IMR-90 (cell line): ENCODE data around the gene SLC24A3. TPM values are rescaled to one million over a fixed set of nuclear protein-coding genes. Genes with fewer than 3 reads are reported as not detected.

Experiments
- ATAC-seq: fragments of 200-7000 bp; cut with Tn5 transposase; 2 replicates; pipeline ENCODE4 v1.9.1; 2020; ENCODE audit warnings: low read depth, mild to moderate bottlenecking, moderate library complexity
- BruUV-seq: library from RNA; stranded (reverse); fragments of 400-500 nt; replicated peaks from 2 replicates; lab custom pipeline; 2021; lab: Mats Ljungman, UMichigan
- CTCF ChIA-PET: fragments of 300-600 bp; formaldehyde crosslinking; extraction: SDS; loops from one replicate; lab custom pipeline; 2021; ENCODE audit warnings: antibody characterized with exemption; lab: Yijun Ruan, JAX
- POLR2A ChIA-PET: fragments of 300-600 bp; sonication (Branson Sonifier 250); formaldehyde crosslinking; loops from one replicate; lab custom pipeline; 2022; ENCODE audit warnings: antibody characterized with exemption; ENCODE audit not compliant: unreplicated experiment; lab: Charles Lee
- DNase-seq: peaks from one replicate; pipeline ENCODE4 v3.0.0; 2013
- H2AFZ ChIP-seq: replicated peaks from 2 replicates; pipeline ENCODE3; 2013; ENCODE audit warnings: low read length, mild to moderate bottlenecking; ENCODE audit not compliant: poor library complexity
- H2AK5ac ChIP-seq: 2 replicates; pipeline ENCODE4 v1.6.1; 2013; ENCODE audit warnings: low read depth, low read length, inconsistent platforms
- H2AK9ac ChIP-seq: replicated peaks from 2 replicates; pipeline ENCODE3; 2013; ENCODE audit warnings: mild to moderate bottlenecking, low read depth, low read length, moderate library complexity; ENCODE audit not compliant: poor library complexity
- H2BK120ac ChIP-seq: 2 replicates; pipeline ENCODE4 v1.6.1; 2013; ENCODE audit warnings: low read depth, low read length, inconsistent platforms
- H2BK15ac ChIP-seq: 3 replicates; pipeline ENCODE4 v1.6.1; 2013; ENCODE audit warnings: low read depth, low read length, inconsistent platforms
- H2BK20ac ChIP-seq: 2 replicates; pipeline ENCODE4 v1.6.1; 2013; ENCODE audit warnings: low read depth, mild to moderate bottlenecking, inconsistent platforms, low read length, moderate library complexity
- H2BK5ac ChIP-seq: 2 replicates; pipeline ENCODE4 v1.6.1; 2013; ENCODE audit warnings: mild to moderate bottlenecking, low read depth, low read length, inconsistent platforms; ENCODE audit not compliant: poor library complexity, severe bottlenecking
- H3K14ac ChIP-seq: replicated peaks from 2 replicates; pipeline ENCODE4 v1.6.1; 2013; ENCODE audit warnings: low read depth, low read length, inconsistent platforms
- H3K18ac ChIP-seq: 2 replicates; pipeline ENCODE4 v1.6.1; 2013; ENCODE audit warnings: low read depth, low read length, control low read depth
- H3K23ac ChIP-seq: 2 replicates; pipeline ENCODE4 v1.6.1; 2013; ENCODE audit warnings: low read depth, low read length, inconsistent platforms
- H3K27ac ChIP-seq: 2 replicates; pipeline ENCODE4 v1.5.1; 2013; ENCODE audit warnings: mild to moderate bottlenecking, control low read depth, low read length; ENCODE audit not compliant: insufficient read depth
- H3K27me3 ChIP-seq: 2 replicates; pipeline ENCODE4 v1.6.1; 2013; ENCODE audit warnings: low read length; ENCODE audit not compliant: control insufficient read depth, insufficient read depth
- H3K36me3 ChIP-seq: 2 replicates; pipeline ENCODE4 v1.6.1; 2013; ENCODE audit warnings: low read length, mixed read lengths; ENCODE audit not compliant: control insufficient read depth, insufficient read depth
- H3K4ac ChIP-seq: 2 replicates; pipeline ENCODE4 v1.6.1; 2013; ENCODE audit warnings: low read depth, low read length, inconsistent platforms
- H3K4me1 ChIP-seq: 2 replicates; pipeline ENCODE4 v1.6.1; 2013; ENCODE audit warnings: low read length, mixed read lengths; ENCODE audit not compliant: control insufficient read depth, insufficient read depth
- H3K4me2 ChIP-seq: 2 replicates; pipeline ENCODE4 v1.6.1; 2013; ENCODE audit warnings: low read depth, mild to moderate bottlenecking, control low read depth, low read length, moderate library complexity
- H3K4me3 ChIP-seq: 2 replicates; pipeline ENCODE4 v1.5.1; 2013; ENCODE audit warnings: low read depth, mild to moderate bottlenecking, control low read depth, low read length, moderate library complexity; ENCODE audit not compliant: insufficient read depth
- H3K56ac ChIP-seq: 2 replicates; pipeline ENCODE4 v1.6.1; 2013; ENCODE audit warnings: low read length, inconsistent platforms; ENCODE audit not compliant: insufficient read depth; ENCODE audit errors: extremely low read depth
- H3K79me1 ChIP-seq, 2 experiments: 2 replicates each; pipeline ENCODE4 v1.6.1; 2013; ENCODE audit warnings: low read length in 2 of 2, inconsistent platforms in 1 of 2, low read depth in 1 of 2
- H3K9ac ChIP-seq: 2 replicates; pipeline ENCODE4 v1.6.1; 2013; ENCODE audit warnings: low read depth, low read length, control low read depth
- H3K9me1 ChIP-seq: 2 replicates; pipeline ENCODE4 v1.6.1; 2013; ENCODE audit warnings: low read length, inconsistent platforms; ENCODE audit not compliant: insufficient read depth
- H3K9me3 ChIP-seq: 2 replicates; pipeline ENCODE4 v1.6.1; 2013; ENCODE audit warnings: low read length; ENCODE audit not compliant: control insufficient read depth, insufficient read depth
- H4K20me1 ChIP-seq: 2 replicates; pipeline ENCODE4 v1.6.1; 2013; ENCODE audit warnings: low read length, inconsistent platforms; ENCODE audit not compliant: insufficient read depth
- H4K5ac ChIP-seq: 2 replicates; pipeline ENCODE4 v1.6.1; 2013; ENCODE audit warnings: mild to moderate bottlenecking, low read depth, low read length, control low read depth
- H4K8ac ChIP-seq, 2 experiments: 2 replicates each; pipeline ENCODE4 v1.6.1; 2013; ENCODE audit warnings: low read depth in 2 of 2, low read length in 2 of 2, control low read depth in 1 of 2, inconsistent platforms in 1 of 2
- H4K91ac ChIP-seq: 2 replicates; pipeline ENCODE4 v1.6.1; 2013; ENCODE audit warnings: low read depth, low read length, inconsistent platforms; ENCODE audit not compliant: insufficient read depth
- CHD1 ChIP-seq: IDR thresholded peaks from 2 replicates; pipeline ENCODE4 v1.6.1; 2012; ENCODE audit warnings: low read depth, low read length, improper control_type of control experiment
- FOS ChIP-seq: fragments of 150-350 bp; IDR thresholded peaks from 2 replicates; pipeline ENCODE4 v1.6.1; 2016; ENCODE audit warnings: low read depth, low read length
- MAZ ChIP-seq: IDR thresholded peaks from 2 replicates; pipeline ENCODE4 v1.6.1; 2012; ENCODE audit warnings: low read depth, mild to moderate bottlenecking, low read length, improper control_type of control experiment, moderate library complexity, borderline replicate concordance
- MXI1 ChIP-seq: IDR thresholded peaks from 2 replicates; pipeline ENCODE4 v1.6.1; 2012; ENCODE audit warnings: low read depth, mild to moderate bottlenecking, low read length, moderate library complexity, borderline replicate concordance
- NFE2L2 ChIP-seq: fragments of 150-350 bp; IDR thresholded peaks from 2 replicates; pipeline ENCODE4 v1.6.1; 2016; ENCODE audit warnings: low read depth, mild to moderate bottlenecking, low read length
- POLR2A ChIP-seq: IDR thresholded peaks from 2 replicates; pipeline ENCODE4 v1.6.1; 2012; ENCODE audit warnings: mild to moderate bottlenecking, low read depth, low read length
- RAD21 ChIP-seq: IDR thresholded peaks from 2 replicates; pipeline ENCODE4 v1.6.1; 2012; ENCODE audit warnings: low read length, improper control_type of control experiment
- RFX5 ChIP-seq: IDR thresholded peaks from 2 replicates; pipeline ENCODE4 v1.8.0; 2012; ENCODE audit warnings: low read depth, mild to moderate bottlenecking, low read length, moderate library complexity
- SMC3 ChIP-seq: fragments of 150-350 bp; IDR thresholded peaks from 2 replicates; pipeline ENCODE4 v1.6.1; 2016; ENCODE audit warnings: low read depth, mild to moderate bottlenecking, antibody characterized with exemption, low read length, moderate library complexity
- WGBS, 2 experiments: methylation state at CpG; one replicate each; pipeline versions ENCODE4 v1.1.5 to v1.1.7; 2013; ENCODE audit warnings: missing lambda C conversion rate in 2 of 2; ENCODE audit not compliant: insufficient read length in 1 of 2; ENCODE audit errors: extremely low coverage in 2 of 2; 5-methylcytosine and 5-hydroxymethylcytosine counted together
- dilution Hi-C: fragments of 300-500 bp; cut with HindIII; formaldehyde crosslinking; loops from one replicate; pipeline ENCODE4 v1.14.3; 2018; ENCODE audit warnings: low sequenced_read_pairs; ENCODE audit not compliant: unreplicated experiment
- in situ Hi-C: fragments of 300-500 bp; cut with MboI; formaldehyde crosslinking; loops from 3 replicates; pipeline ENCODE4 v1.14.3; 2019; ENCODE audit warnings: low sequenced_read_pairs, inconsistent platforms, mixed read lengths
- intact Hi-C: fragments of 100-400 bp; cut with micrococcal nuclease; formaldehyde crosslinking; loops from 2 replicates; pipeline ENCODE4 v1.10.0; 2022
- polyA plus RNA-seq, 3 experiments: library from polyadenylated mRNA; depleted of rRNA; stranded (reverse); fragments of >200 nt; gene quantifications; 2 replicates each; pipeline ENCODE4 v1.2.3, GENCODE V29; 2012; ENCODE audit warnings: low replicate concordance in 1 of 3
- total RNA-seq: library from RNA; depleted of rRNA; stranded (reverse); fragments of >200 nt; gene quantifications from 2 replicates; pipeline ENCODE4 v1.2.3, GENCODE V29; 2012
- TF ChIP-seq, protein P1 (sequence below): fragments of 150-350 bp; IDR thresholded peaks from 2 replicates; pipeline ENCODE4 v1.6.1; 2016; ENCODE audit warnings: low read depth, mild to moderate bottlenecking, low read length, moderate library complexity, borderline replicate concordance

SLC24A3 gene
- total and polyA plus RNA-seq, 2 of the 4 experiments (the other 2 are of a cell fraction): not detected

DNA sequence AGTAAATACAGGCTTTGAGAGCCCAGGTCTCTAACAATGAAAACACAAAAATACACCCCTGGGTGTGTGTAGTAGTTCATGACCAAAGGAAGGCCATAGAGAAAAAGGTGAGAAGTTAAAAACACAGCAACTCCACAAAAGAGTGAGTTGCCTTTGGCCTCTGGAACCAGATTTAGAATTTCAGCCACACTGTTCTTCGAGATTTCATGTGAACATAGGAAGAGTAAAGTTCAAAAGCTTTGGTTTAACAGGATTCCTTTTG is 502.1 kb downstream of the SLC24A3 start:
- H3K9me1 ChIP-seq: peaks cover 6% of the 10 kb centered on the region
- POLR2A ChIA-PET: no interaction called here
- H2BK5ac ChIP-seq: no peak overlapping the region
- CTCF ChIA-PET: interaction anchor here (1.1 kb wide), 1 partner anchor 21 kb away, joined by 3 read pairs; no protein-coding TSS in a partner anchor
- DNase-seq (no peak), ATAC-seq (no peak)
- no peak overlapping the region for H2AK9ac ChIP-seq
- H3K27me3 ChIP-seq: peaks cover 13% of the 10 kb centered on the region
- H3K9me3 ChIP-seq: peaks cover 12% of the 10 kb centered on the region; the same call in 1 of the 2 replicates
- H3K23ac ChIP-seq: no peak overlapping the region
- H4K91ac ChIP-seq: no peak overlapping the region
- no peak overlapping the region for H3K18ac ChIP-seq
- no peaks in the 10 kb centered on the region for H3K36me3 ChIP-seq
- no peak overlapping the region for H2AFZ ChIP-seq
- no peak overlapping the region for H2BK120ac ChIP-seq
- no TSS peak for BruUV-seq
- H3K4me1 ChIP-seq: peaks cover 14% of the 10 kb centered on the region; the same call in 1 of the 2 replicates
- no peak overlapping the region for H2BK15ac ChIP-seq
- TF ChIP-seq RAD21: no peak
- no peak for TF ChIP-seq SMC3
- TF ChIP-seq MXI1: no peak
- TF ChIP-seq RFX5: no peak
- TF ChIP-seq, protein P1, sequence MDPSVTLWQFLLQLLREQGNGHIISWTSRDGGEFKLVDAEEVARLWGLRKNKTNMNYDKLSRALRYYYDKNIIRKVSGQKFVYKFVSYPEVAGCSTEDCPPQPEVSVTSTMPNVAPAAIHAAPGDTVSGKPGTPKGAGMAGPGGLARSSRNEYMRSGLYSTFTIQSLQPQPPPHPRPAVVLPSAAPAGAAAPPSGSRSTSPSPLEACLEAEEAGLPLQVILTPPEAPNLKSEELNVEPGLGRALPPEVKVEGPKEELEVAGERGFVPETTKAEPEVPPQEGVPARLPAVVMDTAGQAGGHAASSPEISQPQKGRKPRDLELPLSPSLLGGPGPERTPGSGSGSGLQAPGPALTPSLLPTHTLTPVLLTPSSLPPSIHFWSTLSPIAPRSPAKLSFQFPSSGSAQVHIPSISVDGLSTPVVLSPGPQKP: no peak
- TF ChIP-seq CHD1: no peak
- TF ChIP-seq NFE2L2: no peak
- TF ChIP-seq POLR2A: no peak
- TF ChIP-seq MAZ: no peak
- TF ChIP-seq FOS: no peak
- H4K8ac ChIP-seq: no peak overlapping the region
- no peak overlapping the region for H3K4ac ChIP-seq
- no peak overlapping the region for H2AK5ac ChIP-seq
- no peak overlapping the region for H3K4me3 ChIP-seq
- in situ Hi-C loops (no loop called here), intact Hi-C loops (no loop called here), dilution Hi-C loops (no loop called here)
- no peak overlapping the region for H3K14ac ChIP-seq
- H4K5ac ChIP-seq: no peak overlapping the region
- no peak overlapping the region for H3K27ac ChIP-seq
- H3K9ac ChIP-seq: no peak overlapping the region
- no peaks in the 10 kb centered on the region for H4K20me1 ChIP-seq
- no peaks in the 10 kb centered on the region for H3K79me1 ChIP-seq
- no peak overlapping the region for H3K4me2 ChIP-seq
- H2BK20ac ChIP-seq: no peak overlapping the region
- no peak overlapping the region for H3K56ac ChIP-seq
- no CpG with 5 or more reads among the region's 1 CpG for whole genome bisulfite sequencing, 2 experiments
